ENCODE measurements around the gene IPO9.

DNA sequence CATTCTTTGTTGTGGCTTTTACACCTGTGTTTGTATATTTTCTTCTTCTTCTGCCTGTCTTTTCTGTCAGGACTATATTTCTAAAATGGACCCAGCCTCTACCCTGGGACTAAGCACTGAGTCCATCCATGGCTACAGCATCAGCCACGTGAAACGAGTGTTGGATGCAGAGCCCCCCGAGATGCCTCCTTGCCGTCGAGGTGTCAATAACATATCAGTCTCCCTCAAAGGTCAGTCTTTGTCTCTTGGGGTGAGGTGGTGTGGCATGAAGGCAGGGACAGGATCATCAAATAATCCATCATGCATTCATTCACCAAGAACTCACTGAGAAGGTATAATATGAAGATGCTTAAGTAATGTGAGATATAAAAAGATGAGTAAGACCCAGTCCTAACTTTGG, 19.1 kb upstream of the IPO9 start:
- no peak for TF ChIP-seq CTCF (IDR thresholded peaks at IDR 0.05)
- TF ChIP-seq POLR2A (IDR thresholded peaks at IDR 0.05) = no peak
